ENCODE data around the gene FCRLB. TPM values are rescaled to one million over a fixed set of nuclear protein-coding genes. Genes with fewer than 3 reads are reported as not detected.
A peak's percentile ranks its signal among the peaks of the same experiment; 100 is the strongest.

Gene FCRLB
- total and polyA plus RNA-seq, 12 donors: 0.11 to 0.88 (median 0.32) TPM

GRCh38 chr1:161770250-161770649, 48.9 kb downstream of the FCRLB start:
- H3K4me3 ChIP-seq: no peak overlapping the region
- H3K4me1 ChIP-seq: peaks cover 0 to 85% (median 43%) of the 10 kb centered on the region in 9 donors
- intact Hi-C loops (cut with DNase I): no loop called here
- no peak for ATAC-seq
- TF ChIP-seq CTCF (IDR thresholded peaks at IDR 0.05): no peak
- H3K36me3 ChIP-seq: no peaks in the 10 kb centered on the region
- no peak for DNase-seq
- H3K9me3 ChIP-seq: no peaks in the 10 kb centered on the region
- WGBS, 2 donors: 95 to 96% methylated on average over 3 of the region's 3 CpGs
- H3K27me3 ChIP-seq: no peaks in the 10 kb centered on the region
- no peak overlapping the region for H3K27ac ChIP-seq

GRCh38 chr1:161771161-161771560, 49.8 kb downstream of the FCRLB start:
- TF ChIP-seq CTCF (IDR thresholded peaks at IDR 0.05): no peak
- WGBS, 2 donors: 79 to 86% methylated on average over 5 of the region's 5 CpGs

GRCh38 chr1:161771973-161772372, 50.6 kb downstream of the FCRLB start:
- peak overlapping the region in 3 of 10 donors; percentile 29 to 83 (median 34) for H3K27ac ChIP-seq
- no peak overlapping the region for H3K4me3 ChIP-seq
- H3K36me3 ChIP-seq: no peaks in the 10 kb centered on the region
- H3K9me3 ChIP-seq: no peaks in the 10 kb centered on the region
- WGBS, 2 donors: 73 to 75% methylated on average over 2 of the region's 2 CpGs
- TF ChIP-seq CTCF (IDR thresholded peaks at IDR 0.05): no peak
- ATAC-seq: peak in 1 of 8 donors; percentile 10
- no peaks in the 10 kb centered on the region for H3K27me3 ChIP-seq
- intact Hi-C loops (cut with DNase I): no loop called here
- H3K4me1 ChIP-seq: peaks cover 0 to 98% (median 42%) of the 10 kb centered on the region in 9 donors
- DNase-seq: no peak

More at GRCh38 chr1:161771161-161771560, 49.8 kb downstream of the FCRLB start:
- no peaks in the 10 kb centered on the region for H3K36me3 ChIP-seq
- intact Hi-C loops (cut with DNase I): no loop called here
- no peaks in the 10 kb centered on the region for H3K9me3 ChIP-seq
- no peak overlapping the region for H3K4me3 ChIP-seq
- peak overlapping the region in 2 of 10 donors; percentile 29 to 83 for H3K27ac ChIP-seq
- H3K27me3 ChIP-seq: no peaks in the 10 kb centered on the region
- H3K4me1 ChIP-seq: peaks cover 0 to 93% (median 44%) of the 10 kb centered on the region in 9 donors
- no peak for ATAC-seq
- no peak for DNase-seq

GRCh38 chr1:161772397-161772796, 51.1 kb downstream of the FCRLB start:
- no peak for TF ChIP-seq CTCF (IDR thresholded peaks at IDR 0.05)
- DNase-seq: no peak
- intact Hi-C loops (cut with DNase I): no loop called here
- ATAC-seq: peak in 6 of 8 donors; percentile 45 to 77 (median 68)
- Histone ChIP-seq H3K4me1 (peaks cover 0 to 94% (median 38%) of the 10 kb centered on the region in 9 donors), H3K36me3 (no peaks in the 10 kb centered on the region), H3K9me3 (no peaks in the 10 kb centered on the region), H3K27ac (peak overlapping the region in 3 of 10 donors; percentile 29 to 83 (median 34)), H3K4me3 (no peak overlapping the region), H3K27me3 (no peaks in the 10 kb centered on the region)
